Sigmoid colon (tissue), 7 donors: Measurements from ENCODE around the gene ZBTB24. TPM values are rescaled to one million over a fixed set of nuclear protein-coding genes. Genes with fewer than 3 reads are reported as not detected.

ENCODE experiments used
- DNase-seq: peaks from one replicate; pipeline ENCODE4 v3.0.0-alpha.2; 2019
- H3K27ac ChIP-seq, 4 donors: fragments of 200-600 bp; sonication (generic); one replicate each; pipeline ENCODE4 v1.5.1; 2016 to 2019; ENCODE audit warnings: mild to moderate bottlenecking in 1 of 4
- H3K27me3 ChIP-seq, 3 donors: fragments of 200-600 bp; sonication (generic); one replicate each; pipeline ENCODE4 v1.5.1; 2019; ENCODE audit warnings: mild to moderate bottlenecking in 1 of 3
- H3K36me3 ChIP-seq, 4 donors: fragments of 200-600 bp; sonication (generic); one replicate each; pipeline ENCODE4 v1.5.1; 2016 to 2019
- H3K4me1 ChIP-seq, 4 donors: fragments of 200-600 bp; sonication (generic); one replicate each; pipeline ENCODE4 v1.5.1; 2017 to 2019
- H3K4me3 ChIP-seq, 4 donors: fragments of 200-600 bp; sonication (generic); one replicate each; pipeline ENCODE4 v1.5.1; 2017 to 2019; ENCODE audit warnings: mild to moderate bottlenecking in 2 of 4, moderate library complexity in 1 of 4
- H3K9me3 ChIP-seq, 4 donors: fragments of 200-600 bp in 3 of 4; sonication (generic) in 3 of 4; one replicate each; pipeline versions ENCODE4 v1.5.1 to v1.6.1; 2013 to 2019
- EP300 ChIP-seq, 4 donors: sonication (generic); formaldehyde crosslinking; IDR thresholded peaks; one replicate each; pipeline ENCODE4 v1.6.1; 2017; ENCODE audit warnings: antibody characterized with exemption in 4 of 4
- POLR2A ChIP-seq, 2 donors: fragments of 450-650 bp; IDR thresholded peaks; one replicate each; pipeline ENCODE4 v1.6.1; 2016; ENCODE audit warnings: antibody characterized with exemption in 2 of 2, mild to moderate bottlenecking in 2 of 2, moderate library complexity in 2 of 2
- POLR2AphosphoS5 ChIP-seq, 4 donors: sonication (generic); formaldehyde crosslinking; IDR thresholded peaks; one replicate each; pipeline ENCODE4 v1.6.1; 2017; ENCODE audit warnings: antibody characterized with exemption in 4 of 4
- WGBS, 2 donors: extraction: QIAGEN DNeasy Blood & Tissue Kit; methylation state at CpG; one replicate each; pipeline ENCODE4 v1.1.7; 2013; 5-methylcytosine and 5-hydroxymethylcytosine counted together
- intact Hi-C: fragments of 100-400 bp; cut with DNase I; formaldehyde crosslinking; loops from one replicate; pipeline ENCODE4 v1.15.1; 2023
- polyA plus RNA-seq, 3 donors: library from polyadenylated mRNA; stranded (reverse); fragments of 200-250 nt; gene quantifications; one replicate each; pipeline ENCODE4 v1.2.3, GENCODE V29; 2013
- total RNA-seq, 4 donors: library from RNA; depleted of rRNA; stranded (reverse); fragments of >200 nt; gene quantifications; one replicate each; pipeline ENCODE4 v1.1.0, GENCODE V29; 2016
- TF ChIP-seq, protein P1 (sequence below), 4 experiments: fragments of 450-650 bp in 3 of 4; fragments of 200-600 bp in 1 of 4; IDR thresholded peaks; one replicate each; pipeline ENCODE4 v1.5.1; 2016 to 2019; ENCODE audit warnings: antibody characterized with exemption in 4 of 4, mild to moderate bottlenecking in 3 of 4, moderate library complexity in 2 of 4
- donor health status: healthy with polysubstance abuse.
- donor health status: Bipolar disorder and iron deficiency.
- donor health status: healthy.

ZBTB24 gene
- total and polyA plus RNA-seq, 7 donors = 2.1 to 8.2 (median 5.1) TPM

DNA sequence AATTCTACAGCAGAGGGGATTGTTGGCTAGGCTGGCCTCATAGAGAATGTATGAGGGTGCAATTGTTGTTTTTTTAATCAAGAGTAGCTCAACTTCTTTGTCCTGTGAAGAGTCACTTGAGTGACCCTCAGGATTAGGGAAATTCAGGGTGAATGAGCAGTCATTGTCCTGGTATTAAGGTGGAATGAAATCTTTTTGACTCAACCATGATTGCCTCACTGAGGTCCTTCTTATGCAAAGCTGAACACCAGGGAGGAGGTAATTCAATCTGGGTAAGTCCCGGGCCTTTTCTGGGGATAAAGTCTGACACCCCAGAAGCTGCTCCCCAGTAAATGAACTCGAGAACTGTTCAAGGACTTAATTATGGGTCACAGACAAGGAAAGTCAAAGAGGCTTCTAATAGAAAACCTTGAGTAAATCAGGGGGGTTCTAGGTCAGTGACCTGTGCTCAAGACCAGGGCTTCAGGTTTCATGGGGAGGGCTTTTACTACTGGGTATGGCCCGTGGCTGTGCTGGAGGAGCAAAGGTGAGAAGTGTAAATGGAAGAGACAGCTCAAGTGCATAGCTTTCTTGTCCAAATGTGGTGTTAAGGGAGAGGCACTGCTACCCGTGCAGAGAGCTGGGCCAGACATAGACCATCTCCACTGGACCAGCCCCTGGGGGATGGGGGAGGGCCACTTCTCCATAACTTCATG, 25.3 kb upstream of the ZBTB24 start:
- intact Hi-C loops = no loop called here
- TF ChIP-seq EP300 (IDR thresholded peaks at IDR 0.05) = no peak
- no peak for TF ChIP-seq POLR2A (IDR thresholded peaks at IDR 0.05)
- no peak for TF ChIP-seq POLR2AphosphoS5 (IDR thresholded peaks at IDR 0.05)
- TF ChIP-seq, protein P1, sequence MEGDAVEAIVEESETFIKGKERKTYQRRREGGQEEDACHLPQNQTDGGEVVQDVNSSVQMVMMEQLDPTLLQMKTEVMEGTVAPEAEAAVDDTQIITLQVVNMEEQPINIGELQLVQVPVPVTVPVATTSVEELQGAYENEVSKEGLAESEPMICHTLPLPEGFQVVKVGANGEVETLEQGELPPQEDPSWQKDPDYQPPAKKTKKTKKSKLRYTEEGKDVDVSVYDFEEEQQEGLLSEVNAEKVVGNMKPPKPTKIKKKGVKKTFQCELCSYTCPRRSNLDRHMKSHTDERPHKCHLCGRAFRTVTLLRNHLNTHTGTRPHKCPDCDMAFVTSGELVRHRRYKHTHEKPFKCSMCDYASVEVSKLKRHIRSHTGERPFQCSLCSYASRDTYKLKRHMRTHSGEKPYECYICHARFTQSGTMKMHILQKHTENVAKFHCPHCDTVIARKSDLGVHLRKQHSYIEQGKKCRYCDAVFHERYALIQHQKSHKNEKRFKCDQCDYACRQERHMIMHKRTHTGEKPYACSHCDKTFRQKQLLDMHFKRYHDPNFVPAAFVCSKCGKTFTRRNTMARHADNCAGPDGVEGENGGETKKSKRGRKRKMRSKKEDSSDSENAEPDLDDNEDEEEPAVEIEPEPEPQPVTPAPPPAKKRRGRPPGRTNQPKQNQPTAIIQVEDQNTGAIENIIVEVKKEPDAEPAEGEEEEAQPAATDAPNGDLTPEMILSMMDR (IDR thresholded peaks at IDR 0.05) = no peak
- DNase-seq = no peak
- no peak overlapping the region for H3K27ac ChIP-seq
- no peak overlapping the region for H3K4me3 ChIP-seq
- H3K27me3 ChIP-seq = no peaks in the 10 kb centered on the region
- H3K4me1 ChIP-seq = no peaks in the 10 kb centered on the region
- H3K36me3 ChIP-seq = no peaks in the 10 kb centered on the region
- 76 to 79% methylated on average over 4 of the region's 4 CpGs for WGBS, 2 donors
- H3K9me3 ChIP-seq = no peaks in the 10 kb centered on the region

DNA sequence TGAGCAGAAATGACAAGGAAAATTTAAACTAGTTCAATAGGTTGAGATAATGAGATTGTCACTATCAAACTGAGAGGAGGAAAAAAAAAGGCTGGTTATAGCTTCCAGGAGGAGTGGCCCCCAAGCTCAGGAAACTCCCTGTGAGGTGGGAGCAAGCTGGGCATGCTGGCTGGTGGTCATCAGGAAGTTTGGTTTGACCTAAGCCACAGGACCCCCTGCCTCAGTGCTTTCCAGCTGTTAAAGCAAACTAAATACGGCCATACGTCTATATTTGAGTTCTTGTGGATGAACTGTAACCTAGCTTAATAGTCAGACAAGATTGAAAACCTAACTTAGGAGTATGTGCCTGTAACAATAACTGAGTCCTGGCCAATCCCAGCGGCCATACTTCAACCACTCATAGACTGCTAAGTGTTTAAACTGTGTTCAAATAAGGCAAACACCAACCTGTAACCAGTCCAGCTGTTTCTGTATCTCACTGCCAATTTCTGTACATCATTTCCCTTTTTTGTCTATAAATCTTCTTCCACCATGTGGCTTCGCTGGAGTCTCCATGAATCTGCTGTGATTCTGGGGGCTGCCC, 24.6 kb upstream of the ZBTB24 start:
- TF ChIP-seq, protein P1 (IDR thresholded peaks at IDR 0.05) = no peak
- no peak for TF ChIP-seq POLR2A (IDR thresholded peaks at IDR 0.05)
- no peak for TF ChIP-seq EP300 (IDR thresholded peaks at IDR 0.05)
- no peak for TF ChIP-seq POLR2AphosphoS5 (IDR thresholded peaks at IDR 0.05)
- H3K36me3 ChIP-seq = no peaks in the 10 kb centered on the region
- H3K27ac ChIP-seq = no peak overlapping the region
- 75 to 85% methylated on average over 4 of the region's 4 CpGs for WGBS, 2 donors
- intact Hi-C loops = no loop called here
- H3K9me3 ChIP-seq = no peaks in the 10 kb centered on the region
- H3K4me3 ChIP-seq = no peak overlapping the region
- no peak for DNase-seq
- H3K4me1 ChIP-seq = no peaks in the 10 kb centered on the region
- no peaks in the 10 kb centered on the region for H3K27me3 ChIP-seq

DNA sequence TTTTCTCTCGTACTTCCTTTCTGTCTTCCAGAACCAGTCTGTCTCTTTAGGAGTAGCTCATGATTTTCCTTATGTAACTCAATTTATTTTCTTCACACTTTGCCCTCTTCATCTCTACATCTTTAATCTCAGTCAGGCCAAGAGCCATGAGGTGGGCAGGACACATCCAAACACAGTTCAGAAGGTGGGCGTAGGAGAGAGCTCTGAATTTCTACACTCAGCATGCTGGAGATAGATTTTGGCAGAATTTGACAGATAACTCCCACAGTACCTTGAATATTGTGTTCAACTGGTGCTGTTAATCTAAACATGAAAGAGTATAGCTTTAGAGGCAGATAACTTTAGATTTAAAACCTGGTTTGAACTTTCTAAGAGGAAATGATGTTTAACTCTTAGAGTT, 23.8 kb upstream of the ZBTB24 start:
- DNase-seq = no peak
- TF ChIP-seq, protein P1 (IDR thresholded peaks at IDR 0.05) = no peak
- no peak for TF ChIP-seq EP300 (IDR thresholded peaks at IDR 0.05)
- WGBS, 2 donors = 92 to 93% methylated on average over 2 of the region's 2 CpGs

DNA sequence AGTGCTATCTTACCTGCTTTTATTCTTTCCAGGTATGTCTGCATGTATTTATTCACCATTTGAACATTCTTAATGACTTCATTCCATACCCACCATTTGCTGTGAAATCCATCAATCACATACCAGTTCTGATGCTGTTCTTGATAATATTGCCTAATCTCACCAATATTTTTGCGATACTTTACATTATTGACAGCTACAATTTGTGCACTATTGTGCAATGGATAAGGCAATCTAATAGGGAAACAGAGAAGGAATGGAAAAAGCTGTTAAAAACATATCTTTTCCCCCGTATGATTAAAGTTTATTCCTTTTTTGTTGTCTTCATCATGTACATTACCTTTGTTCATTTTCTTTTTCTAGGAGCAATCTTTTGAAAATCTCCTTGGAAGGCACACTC, 23.3 kb upstream of the ZBTB24 start:
- Histone ChIP-seq H3K27me3 (no peaks in the 10 kb centered on the region), H3K4me3 (no peak overlapping the region), H3K36me3 (no peaks in the 10 kb centered on the region), H3K4me1 (no peaks in the 10 kb centered on the region), H3K9me3 (no peaks in the 10 kb centered on the region), H3K27ac (no peak overlapping the region)
- WGBS, 2 donors = 94 to 96% methylated on average over 2 of the region's 2 CpGs
- DNase-seq = no peak
- intact Hi-C loops = no loop called here
- TF ChIP-seq POLR2AphosphoS5 (IDR thresholded peaks at IDR 0.05) = no peak
- TF ChIP-seq, protein P1 (IDR thresholded peaks at IDR 0.05) = no peak
- TF ChIP-seq POLR2A (IDR thresholded peaks at IDR 0.05) = no peak
- no peak for TF ChIP-seq EP300 (IDR thresholded peaks at IDR 0.05)

More for the DNA sequence above, 23.8 kb upstream of the ZBTB24 start:
- no peak overlapping the region for H3K4me3 ChIP-seq
- no peaks in the 10 kb centered on the region for H3K9me3 ChIP-seq
- H3K27me3 ChIP-seq = no peaks in the 10 kb centered on the region
- H3K4me1 ChIP-seq = no peaks in the 10 kb centered on the region
- intact Hi-C loops = no loop called here
- no peaks in the 10 kb centered on the region for H3K36me3 ChIP-seq
- H3K27ac ChIP-seq = no peak overlapping the region
